RCC 7860 (cell line): ENCODE measurements around the gene ANKRD23.
"Not testable (repeated sequence)": the region's sequence is repeated elsewhere in the genome, so short reads cannot be mapped to it uniquely, and the experiment has no call there.

ENCODE experiments used
- DNase-seq: peaks from one replicate; pipeline ENCODE4 v3.0.0-alpha.2; 2015; ENCODE audit warnings: low spot score
- FAIRE-seq: peaks from 2 replicates; lab custom pipeline; 2012; peaks lifted over from hg19 to GRCh38; lab: Jason Lieb, UNC

ANKRD23 gene

DNA sequence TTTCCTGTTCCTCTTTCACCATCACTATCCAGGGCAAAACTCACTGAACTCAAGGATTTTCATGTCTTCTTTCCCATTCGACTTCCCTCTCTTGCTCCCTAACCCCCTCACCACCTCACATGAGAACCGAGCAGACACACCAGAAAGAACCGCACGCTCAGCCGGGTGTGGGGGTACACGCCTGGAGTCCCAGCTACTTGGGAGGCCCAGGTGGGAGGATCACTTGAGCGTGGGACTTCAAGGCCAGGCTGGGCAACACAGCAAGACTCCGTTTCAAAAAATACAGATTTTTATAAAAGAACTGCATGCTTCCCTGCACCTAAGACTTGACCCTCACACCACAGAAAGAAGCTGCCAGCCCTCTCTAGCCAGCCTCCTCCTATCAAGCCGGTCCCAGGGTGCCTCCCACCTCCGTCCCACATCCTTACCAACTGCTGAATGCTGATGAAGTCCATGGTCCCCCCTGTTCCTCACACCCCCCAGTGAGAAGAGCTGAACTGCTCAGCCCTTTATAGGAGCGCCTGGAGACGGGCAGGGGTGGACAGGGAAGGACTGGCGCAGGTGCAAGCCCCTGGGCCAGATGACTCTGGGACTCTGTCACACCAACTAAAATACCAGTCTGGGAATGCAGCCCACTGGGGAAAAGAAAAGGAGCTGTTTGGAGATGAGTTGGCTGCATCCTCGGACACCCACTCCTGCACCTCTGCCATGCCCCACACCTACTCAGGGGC lies at the start of gene ANKRD23:
ANKRD23 (minus strand) TSS at position 484 of the 731 bp plus-strand sequence; CDS start at position 455, 29 bp downstream.
- DNase-seq = no peak
- FAIRE-seq = no peak

DNA sequence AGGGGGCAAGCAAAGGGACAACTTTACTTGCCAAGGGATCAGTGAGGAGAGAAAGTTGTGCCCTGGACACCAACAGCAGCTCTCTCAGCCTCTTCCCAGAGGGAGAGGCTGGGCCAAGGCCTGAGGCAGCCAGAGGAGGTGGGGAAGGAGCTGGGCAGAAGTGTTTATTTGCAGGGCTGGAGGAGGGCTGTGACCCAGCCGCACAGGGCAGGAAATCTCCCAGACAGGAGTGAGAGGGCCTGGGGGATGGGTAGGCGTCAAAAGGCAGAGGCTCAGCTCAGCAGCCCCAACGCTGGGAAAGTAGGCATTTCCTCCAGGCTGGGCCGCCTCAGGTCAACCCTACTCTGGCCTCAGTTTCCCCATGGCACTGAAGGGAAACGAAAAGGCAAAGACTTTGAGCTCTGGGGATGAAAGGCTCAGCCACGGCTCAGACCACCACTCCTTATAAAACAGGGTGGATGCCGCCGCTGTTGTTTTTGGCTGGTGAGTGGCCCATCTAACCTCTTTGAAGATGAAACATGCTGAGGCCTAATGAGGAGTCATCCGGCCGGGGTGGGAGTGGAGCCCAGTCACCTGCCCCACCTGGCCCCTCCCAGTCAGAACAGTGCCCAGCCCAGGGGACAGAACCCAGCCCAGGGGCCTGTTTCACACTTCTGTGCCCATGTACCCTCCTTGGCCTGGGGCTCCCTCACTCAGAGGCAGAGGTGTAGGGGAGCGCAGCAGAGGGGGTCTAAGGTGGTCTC lies 47.9 kb upstream of the ANKRD23 start:
- no peak for FAIRE-seq
- DNase-seq = peak; percentile 53

DNA sequence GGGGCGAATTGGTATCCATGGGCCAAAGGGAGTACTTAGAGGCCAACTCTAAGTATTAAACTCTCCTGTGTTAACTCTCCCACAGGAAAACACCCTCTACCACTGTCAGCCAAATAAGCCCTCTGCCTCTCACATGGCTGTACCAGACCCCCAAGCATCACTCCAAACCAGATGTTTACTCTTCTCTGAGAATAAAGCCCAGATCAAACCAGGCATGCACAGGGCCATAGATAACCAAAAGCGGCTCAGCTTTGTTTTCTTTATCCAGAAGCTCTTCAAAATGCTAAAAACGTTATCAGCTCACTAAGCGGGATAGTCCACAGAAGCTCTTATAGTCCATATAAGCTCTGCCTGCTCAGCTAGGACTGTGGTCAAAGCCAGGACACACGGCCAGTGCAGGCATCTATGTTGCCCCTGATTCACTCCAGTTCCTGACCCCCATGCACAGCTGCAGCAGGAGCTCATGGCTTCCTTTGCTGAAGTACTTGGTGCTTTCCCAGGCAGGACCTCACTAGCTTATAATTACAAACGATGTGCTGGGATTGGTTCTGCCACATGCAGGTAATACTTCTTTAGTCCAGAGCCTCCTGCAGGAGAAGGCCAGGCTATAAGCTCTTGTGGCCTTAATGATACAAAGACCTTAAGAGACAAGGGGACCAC lies 47.0 kb upstream of the ANKRD23 start:
- FAIRE-seq = no peak
- DNase-seq = no peak

DNA sequence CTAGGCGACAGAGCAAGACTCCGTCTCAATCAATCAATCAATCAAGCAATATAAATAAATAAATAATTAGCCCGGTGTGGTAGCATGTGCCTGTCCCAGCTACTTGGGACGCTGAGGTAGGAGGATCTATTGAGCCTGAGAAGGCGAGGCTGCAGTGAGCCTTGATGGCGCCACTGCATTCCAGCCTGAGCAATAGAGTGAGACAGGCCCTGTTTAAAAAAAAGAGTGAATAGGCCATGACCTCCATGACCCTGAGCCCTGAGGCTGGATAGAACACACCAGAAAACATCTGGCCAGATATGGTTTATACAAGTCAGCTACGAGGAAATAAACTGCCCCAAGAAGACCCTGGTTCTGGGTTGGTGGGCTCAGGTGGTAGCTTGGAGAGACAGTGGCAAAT lies 46.4 kb upstream of the ANKRD23 start:
- no peak for FAIRE-seq
- DNase-seq = no peak

DNA sequence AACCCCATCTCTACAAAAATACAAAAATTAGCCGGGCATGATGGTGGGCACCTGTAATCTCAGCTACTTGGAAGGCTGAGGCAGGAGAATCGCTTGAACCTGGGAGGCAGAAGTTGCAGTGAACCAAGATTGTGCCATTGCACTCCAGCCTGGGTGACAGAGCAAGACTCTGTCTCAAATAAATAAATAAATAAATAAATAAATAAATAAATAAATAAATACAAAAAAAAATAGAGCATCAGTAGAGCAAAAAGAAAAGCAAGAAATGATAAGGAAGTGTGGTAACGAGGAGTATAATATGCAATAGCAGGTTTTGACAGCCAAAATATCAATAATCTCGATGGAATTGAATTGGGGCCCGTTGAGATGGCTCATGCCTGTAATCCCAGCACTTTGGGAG lies 45.7 kb upstream of the ANKRD23 start:
- FAIRE-seq, DNase-seq: not testable (repeated sequence)

DNA sequence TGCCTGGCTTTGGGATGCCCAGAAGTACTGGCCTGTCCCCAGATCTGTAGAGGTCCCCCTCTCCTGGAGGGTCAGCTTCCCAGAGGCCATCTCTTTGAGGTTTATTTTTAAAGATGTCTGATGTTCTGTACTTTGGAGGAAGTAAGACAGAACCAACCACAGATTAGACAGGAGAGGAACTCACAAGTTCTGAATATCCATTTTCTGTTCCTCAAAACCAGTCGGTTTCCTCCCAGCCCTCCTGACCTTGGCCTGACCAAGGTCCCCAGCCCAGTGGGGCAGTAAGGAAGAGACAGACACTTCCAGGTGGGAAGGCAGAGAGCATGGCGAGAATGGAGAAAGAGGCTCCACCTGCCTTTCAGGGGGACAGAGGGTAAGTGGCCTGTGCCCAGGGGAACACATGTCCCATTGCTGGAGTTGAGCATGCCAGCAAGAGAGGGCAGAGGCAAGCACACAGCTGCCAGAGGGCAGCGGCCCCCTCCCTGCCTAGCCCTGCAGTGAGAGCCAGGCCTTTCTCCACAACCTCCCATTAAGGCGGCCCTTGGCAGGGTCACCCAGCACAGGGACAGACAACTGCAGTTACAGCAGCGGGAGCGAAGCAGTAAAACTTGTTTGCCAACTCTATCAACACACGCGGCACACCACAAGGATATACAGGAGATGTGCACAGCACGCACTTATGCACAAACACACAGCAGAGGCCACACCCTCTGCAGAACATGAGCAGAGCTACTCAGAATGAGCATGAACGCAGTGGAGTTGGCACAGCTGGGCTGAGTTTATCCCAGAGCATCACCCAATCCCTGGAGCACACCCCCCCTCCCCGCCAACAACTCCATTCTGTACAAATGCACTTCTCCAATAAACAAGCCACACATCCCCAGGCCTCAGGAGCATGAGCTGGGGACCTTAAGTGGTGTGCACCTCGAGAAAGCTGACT lies 44.5 kb upstream of the ANKRD23 start:
- no peak for DNase-seq

DNA sequence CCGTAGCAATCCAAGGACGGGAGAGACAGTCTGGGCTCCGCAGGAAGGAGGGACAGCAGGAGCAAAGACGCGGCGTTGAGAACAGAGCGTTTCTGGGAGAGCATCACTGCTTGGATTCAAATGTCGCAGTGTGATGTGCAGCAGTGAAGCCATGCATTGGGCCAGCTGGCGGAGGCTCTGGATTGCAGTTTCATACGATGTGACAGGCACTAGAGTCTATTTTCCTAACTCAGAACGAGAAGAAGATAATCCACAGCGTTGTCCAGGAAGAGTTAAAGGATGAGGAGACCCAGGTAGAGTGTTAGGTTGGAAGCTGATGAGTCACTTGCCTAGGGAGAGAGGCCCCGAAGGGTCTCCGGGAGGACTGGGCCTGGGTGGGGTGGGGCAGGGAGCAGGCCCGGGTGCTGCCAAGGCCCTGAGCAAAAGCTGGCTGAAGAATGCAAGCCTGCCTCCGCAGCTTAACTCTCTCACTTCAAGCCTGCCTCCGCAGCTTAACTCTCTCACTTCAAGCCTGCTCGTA lies 43.7 kb upstream of the ANKRD23 start:
- DNase-seq (no peak), FAIRE-seq (no peak)

More for the DNA sequence above, 44.5 kb upstream of the ANKRD23 start:
- FAIRE-seq = no peak

DNA sequence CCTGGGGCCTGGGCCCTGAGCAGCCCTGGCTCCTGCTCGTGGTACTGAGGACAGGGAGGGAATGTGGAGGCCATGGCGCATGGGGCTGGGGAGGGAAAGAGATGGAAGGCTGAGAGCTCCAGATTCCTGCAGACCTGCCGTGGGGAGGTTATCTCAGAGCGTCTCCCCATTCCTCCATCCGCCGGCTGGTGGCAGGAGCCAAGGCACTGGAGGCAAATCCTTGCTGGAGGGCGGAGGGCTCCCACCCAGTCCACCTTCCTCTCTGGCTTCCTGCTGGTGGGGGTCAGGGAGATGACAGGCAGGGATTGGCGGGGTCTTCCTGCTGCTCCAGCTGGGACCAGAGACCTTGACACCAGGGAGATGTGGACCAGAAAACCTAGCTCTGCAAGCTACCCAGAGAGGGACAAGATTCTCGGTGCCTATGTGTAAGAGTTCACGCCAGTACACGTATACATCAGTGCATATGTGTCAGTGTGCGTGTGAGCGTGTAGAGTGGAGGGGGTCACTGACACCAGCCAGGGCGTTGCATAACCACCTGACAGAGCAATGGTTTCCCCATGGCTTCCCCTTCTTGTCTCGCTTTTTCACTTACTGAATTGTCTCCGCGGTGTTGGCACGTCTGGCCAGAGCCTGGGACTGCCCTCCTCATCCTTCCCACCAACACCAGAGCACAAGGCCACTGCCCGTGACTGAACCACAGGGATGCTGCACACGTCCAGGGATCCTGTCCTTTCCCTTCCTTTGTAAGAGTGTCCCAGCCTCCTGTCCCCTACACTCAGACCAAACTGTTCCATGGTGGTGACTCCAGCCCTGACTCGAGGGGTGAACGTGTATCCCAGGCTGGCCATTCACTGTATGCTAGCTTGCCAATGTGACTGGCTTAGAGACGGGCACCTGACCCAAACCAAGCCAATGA lies 41.9 kb upstream of the ANKRD23 start:
- no peak for FAIRE-seq
- DNase-seq = no peak

DNA sequence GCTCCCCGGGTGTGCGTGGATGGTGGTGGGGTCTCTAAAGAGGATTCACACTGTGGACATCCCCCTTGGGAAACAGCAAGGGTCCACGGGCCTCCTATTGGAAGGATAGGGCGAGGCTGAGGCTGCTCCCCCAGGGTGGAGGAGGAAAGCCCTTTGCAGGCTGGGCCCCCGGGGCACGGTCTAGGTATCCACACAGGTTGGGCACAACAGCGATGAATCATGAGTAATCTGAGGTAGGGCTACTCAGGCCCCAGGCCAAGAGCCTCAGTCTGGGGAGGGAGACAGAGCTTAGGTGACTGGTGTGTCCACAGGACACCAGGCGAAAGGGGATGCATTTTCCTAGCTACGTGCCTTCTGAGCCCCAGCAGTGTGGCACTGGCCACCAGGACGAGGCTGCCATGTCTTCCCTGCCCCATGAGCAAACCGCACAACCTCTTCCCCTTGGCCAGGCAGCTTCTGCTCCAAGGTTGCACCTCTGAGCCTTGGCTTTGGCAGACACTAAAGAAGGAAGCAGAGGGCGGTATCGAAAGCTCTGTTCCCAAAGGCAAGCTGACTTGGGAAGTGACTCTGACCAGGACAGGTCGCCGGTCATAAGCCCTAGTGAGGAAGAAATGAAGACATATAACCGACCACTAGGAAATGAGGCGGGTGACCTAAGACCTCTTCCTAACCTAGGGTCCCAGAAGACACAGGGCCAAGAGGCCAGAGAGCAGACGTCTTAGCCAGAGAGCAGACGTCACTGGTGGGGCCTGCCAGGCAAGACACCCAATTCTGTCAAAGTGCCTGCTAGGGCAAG lies 40.7 kb upstream of the ANKRD23 start:
- DNase-seq (no peak), FAIRE-seq (no peak)

DNA sequence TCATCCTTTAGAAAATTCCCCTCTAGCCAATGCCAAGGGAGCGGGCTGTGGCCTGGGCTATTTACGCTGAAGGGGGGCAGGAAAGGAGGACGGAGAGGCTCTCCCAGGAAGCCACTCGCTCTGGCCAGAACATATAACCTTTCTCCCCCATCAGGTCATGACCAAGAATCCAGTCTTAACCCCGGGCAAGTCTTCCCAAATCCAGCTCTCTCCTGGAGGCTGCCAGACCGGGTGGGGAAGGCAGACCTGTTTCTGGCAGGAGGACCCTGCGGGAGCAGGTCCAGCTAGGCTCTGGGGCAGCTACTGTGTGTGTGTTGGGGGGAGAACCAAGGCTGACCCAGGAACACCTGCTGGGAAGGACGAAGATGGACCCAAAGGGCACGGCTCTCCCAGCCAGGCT lies 39.5 kb upstream of the ANKRD23 start:
- FAIRE-seq = no peak
- DNase-seq = no peak

DNA sequence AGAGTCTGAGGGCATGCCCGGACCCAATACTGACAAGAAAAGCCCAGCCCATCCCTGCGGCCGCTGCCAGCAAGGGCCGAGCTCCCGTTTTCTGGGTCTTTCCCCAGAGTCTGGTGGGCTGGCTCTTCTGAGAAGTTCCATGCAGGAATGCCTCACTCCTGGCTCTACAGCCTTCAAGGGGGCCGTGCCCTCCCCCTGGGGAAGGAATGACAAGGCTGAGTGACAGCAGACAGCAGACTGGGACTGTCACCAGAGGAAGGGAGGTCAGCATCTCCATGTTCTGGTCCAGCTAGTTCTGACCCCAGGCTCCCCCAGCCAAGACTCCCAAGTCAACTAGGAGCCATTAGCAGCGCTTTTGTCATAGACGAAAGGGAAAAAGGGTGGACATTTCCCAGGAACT lies 39.1 kb upstream of the ANKRD23 start:
- DNase-seq (no peak), FAIRE-seq (no peak)

DNA sequence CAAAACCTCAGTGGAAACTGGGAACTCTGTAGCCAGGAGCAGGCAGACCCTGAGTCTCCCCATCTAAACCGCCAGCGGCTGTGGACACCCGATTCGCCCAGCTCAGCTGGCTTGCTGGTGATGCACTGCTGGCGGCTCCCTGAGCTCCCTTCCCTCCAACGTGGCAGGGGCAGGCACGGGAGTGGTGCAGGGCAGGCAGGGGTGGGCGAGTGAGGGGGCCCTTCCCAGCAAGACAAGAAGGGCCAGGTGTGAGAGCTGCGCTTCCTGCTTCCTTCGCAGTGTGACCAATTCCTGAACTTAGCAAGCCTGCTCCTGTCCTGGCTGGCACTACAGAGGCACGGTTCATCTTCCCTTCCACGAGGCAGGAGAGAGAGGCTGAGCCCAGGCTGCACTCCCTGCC lies 38.4 kb upstream of the ANKRD23 start:
- FAIRE-seq (no peak), DNase-seq (no peak)

DNA sequence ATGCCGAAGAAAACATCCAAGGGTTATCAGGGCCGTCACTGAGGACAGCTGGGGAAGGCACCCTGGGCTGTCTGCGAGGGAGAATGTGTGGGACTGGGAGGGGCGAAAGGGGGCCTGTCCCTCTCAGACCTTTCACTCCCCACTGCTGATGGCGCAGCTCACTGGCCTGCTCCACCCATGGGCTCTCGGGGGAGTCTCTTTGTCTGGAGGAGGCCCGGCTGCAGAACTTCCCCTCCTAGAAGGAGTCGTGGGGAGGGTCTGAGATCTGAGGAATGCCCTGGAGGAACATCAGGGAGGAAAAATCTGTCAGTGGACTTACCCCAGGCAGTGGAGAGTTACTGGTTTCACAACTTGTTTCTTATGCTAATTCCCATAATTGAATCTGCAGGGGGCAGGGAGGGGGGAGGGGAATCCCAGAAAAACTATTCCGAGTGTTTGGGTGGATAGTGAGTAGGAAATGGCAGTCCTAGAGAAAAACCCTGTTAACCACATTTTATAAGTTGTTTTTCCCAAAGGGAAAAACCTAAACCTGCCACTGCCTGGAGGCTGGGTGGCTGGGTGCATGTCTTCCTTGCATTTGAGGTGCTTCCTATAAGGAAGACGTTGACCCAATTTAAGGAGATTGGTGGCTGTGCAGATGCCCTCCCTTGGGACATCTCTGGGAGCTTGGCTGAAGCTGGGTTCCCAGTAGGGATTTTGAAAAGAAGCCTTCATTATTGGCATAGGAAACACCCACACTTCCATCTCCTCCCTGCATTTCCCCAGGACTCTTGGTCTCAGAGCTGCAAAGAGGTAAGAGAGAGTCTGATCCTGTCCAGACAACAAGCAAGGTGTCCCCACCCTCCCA lies 37.8 kb upstream of the ANKRD23 start:
- DNase-seq (no peak), FAIRE-seq (no peak)

DNA sequence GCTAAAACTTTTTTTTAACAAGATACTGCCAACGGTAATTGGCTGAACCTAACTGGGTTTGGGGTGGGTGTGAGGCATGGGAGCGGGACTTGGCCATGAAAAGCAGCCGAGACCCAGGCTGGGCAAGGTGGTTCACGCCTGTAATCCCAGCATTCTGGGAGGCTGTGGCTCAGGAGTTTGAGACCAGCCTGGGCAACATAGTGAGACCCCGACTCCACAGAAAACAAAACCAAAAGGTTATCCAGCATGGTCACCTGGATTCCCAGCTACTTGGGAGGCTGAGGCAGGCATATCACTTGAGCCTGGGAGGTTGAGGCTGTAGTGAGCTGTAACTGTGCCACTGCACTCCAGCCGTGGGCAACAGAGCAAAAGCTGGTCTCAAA lies 37.1 kb upstream of the ANKRD23 start:
- DNase-seq (no peak), FAIRE-seq (no peak)

DNA sequence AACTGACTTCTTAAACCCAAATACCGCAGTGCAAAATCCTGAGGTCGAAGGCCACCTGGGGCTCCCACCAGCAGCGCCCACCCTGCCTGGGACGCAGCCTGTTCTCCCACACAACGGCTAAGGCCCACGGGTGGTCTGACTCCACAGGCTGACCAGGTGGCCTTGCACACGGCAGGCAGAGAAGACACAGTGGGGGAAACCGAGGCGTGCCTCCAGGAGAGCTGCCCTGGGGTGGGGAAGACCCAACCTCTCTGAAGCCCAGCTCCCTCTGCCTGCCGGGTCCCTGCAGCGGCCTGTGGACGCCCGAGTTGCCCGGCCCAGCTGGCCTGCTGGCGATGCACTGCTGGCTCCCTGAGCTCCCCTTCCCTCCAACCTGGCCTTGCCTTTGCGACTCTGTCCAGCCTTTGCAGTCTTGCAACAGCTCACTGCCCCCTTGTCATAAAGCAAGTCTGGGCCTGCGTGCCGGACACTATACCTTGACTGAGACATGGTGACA lies 35.8 kb upstream of the ANKRD23 start:
- FAIRE-seq (no peak), DNase-seq (no peak)

DNA sequence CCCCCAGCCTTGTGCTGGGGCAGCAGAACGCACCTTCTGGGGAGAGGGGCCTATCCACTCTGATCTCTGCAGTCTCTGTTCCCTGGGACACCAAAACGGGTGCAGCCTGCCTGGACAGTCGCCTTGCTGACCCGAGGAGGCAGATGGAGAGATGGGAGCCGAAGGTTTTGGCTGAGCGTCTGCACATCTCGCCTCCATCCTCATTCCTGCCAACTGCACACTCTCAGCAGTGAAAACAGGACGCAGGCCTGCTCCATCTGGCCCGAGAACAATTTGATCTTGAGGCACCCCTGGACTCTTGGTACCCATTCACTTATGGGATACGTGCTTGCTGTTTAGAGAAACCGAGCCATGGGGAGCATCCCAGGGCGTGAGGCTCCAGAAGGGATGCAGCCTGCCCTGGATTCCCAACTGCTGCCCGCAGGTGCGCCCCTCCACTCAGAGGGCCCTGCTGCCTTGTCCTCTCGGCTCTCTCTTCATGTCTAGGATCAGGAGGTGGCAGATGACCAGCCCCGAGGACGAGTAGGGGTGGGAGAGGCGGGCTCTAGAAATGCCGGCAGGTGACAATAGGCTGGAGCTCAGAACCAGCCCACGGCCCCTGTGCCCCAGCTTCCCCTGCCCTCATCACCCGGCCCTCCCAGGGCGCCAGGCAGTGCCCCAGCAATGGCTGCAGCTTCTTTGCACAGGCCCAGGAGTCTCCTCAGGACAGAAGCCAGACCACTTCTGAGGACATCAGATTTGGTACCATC lies 35.1 kb upstream of the ANKRD23 start:
- FAIRE-seq = no peak
- no peak for DNase-seq

DNA sequence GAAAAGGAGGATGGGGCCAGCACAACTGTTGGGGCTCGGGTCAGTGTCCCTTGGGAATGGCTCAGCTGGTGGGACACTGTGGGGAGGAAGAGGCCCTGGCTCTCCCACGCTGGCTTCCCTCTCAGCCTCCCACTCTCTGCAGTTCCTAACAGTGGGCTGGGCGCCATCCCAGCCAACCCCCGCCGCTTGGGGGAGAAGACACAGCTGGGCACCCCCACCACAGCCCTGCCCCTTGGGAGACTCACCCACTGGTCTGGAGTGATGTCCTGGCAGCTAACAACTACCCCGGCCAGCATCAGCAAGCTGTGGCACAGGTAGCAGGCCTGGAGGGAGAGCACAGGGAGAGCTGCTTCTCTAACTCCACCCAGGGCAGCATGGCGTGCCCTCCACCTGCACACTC lies 34.4 kb upstream of the ANKRD23 start:
- no peak for FAIRE-seq
- no peak for DNase-seq
